NB4 (cell line): ENCODE results near the gene SLC25A36.

Experiments
- DNase-seq: peaks from one replicate; pipeline ENCODE4 v3.0.0; 2010; ENCODE audit warnings: low read depth
- H3K4me3 ChIP-seq: one replicate; pipeline ENCODE4 v1.5.1; 2011; ENCODE audit warnings: mild to moderate bottlenecking, low read depth, low read length, moderate library complexity
- MYC ChIP-seq: IDR thresholded peaks from 2 replicates; pipeline ENCODE4 v1.6.1; 2011; ENCODE audit warnings: low read depth, low read length
- POLR2A ChIP-seq: IDR thresholded peaks from 2 replicates; pipeline ENCODE4 v1.6.1; 2011; ENCODE audit warnings: mild to moderate bottlenecking; ENCODE audit not compliant: insufficient read length; ENCODE audit errors: extremely low read depth
- TF ChIP-seq, protein P1 (sequence below): IDR thresholded peaks from one replicate; pipeline ENCODE4 v1.5.1; 2012; ENCODE audit warnings: low read depth, low read length
- TF ChIP-seq, protein P2 (sequence below): IDR thresholded peaks from 2 replicates; pipeline ENCODE4 v1.6.1; 2011; ENCODE audit warnings: low read depth, low read length

SLC25A36 gene, protein sequence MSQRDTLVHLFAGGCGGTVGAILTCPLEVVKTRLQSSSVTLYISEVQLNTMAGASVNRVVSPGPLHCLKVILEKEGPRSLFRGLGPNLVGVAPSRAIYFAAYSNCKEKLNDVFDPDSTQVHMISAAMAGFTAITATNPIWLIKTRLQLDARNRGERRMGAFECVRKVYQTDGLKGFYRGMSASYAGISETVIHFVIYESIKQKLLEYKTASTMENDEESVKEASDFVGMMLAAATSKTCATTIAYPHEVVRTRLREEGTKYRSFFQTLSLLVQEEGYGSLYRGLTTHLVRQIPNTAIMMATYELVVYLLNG

GRCh38 chr3:140941434-140942220 is at the start of gene SLC25A36:
SLC25A36 (plus strand) TSS chr3:140941836; CDS start chr3:140942055, 219 bp downstream.
- peak; percentile 98 for DNase-seq
- TF ChIP-seq MYC: peak; percentile 75
- TF ChIP-seq, protein P1, sequence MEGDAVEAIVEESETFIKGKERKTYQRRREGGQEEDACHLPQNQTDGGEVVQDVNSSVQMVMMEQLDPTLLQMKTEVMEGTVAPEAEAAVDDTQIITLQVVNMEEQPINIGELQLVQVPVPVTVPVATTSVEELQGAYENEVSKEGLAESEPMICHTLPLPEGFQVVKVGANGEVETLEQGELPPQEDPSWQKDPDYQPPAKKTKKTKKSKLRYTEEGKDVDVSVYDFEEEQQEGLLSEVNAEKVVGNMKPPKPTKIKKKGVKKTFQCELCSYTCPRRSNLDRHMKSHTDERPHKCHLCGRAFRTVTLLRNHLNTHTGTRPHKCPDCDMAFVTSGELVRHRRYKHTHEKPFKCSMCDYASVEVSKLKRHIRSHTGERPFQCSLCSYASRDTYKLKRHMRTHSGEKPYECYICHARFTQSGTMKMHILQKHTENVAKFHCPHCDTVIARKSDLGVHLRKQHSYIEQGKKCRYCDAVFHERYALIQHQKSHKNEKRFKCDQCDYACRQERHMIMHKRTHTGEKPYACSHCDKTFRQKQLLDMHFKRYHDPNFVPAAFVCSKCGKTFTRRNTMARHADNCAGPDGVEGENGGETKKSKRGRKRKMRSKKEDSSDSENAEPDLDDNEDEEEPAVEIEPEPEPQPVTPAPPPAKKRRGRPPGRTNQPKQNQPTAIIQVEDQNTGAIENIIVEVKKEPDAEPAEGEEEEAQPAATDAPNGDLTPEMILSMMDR: no peak
- TF ChIP-seq, protein P2, sequence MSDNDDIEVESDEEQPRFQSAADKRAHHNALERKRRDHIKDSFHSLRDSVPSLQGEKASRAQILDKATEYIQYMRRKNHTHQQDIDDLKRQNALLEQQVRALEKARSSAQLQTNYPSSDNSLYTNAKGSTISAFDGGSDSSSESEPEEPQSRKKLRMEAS: peak; percentile 95
- TF ChIP-seq POLR2A: peak; percentile 88
- peak within 1 kb of the TSS; percentile 98 for H3K4me3 ChIP-seq

DNA sequence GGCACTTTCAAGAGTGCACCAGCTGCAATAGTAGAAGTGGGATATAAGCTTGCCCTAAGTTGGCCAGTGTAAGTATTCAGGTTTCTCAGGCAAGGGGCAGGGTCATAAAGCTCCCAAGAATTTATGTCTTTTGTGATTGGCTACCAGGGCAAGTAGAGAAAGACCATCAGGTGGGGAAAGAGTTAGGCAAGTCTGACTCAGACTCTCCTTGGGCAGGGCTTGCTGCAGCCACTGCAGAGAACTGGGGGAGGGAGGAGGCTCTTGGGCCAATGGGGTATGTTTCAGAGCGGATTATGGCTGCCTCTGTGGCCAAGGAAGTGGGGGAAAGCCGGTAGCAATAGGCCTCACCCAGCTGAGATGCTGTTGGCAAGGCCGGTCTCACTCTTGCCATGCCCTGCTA is 44.6 kb upstream of the SLC25A36 start:
- no peak overlapping the region for H3K4me3 ChIP-seq
- TF ChIP-seq, protein P1: no peak
- TF ChIP-seq POLR2A: no peak
- DNase-seq: peak; percentile 24

GRCh38 chr3:140898340-140899180 is 43.1 kb upstream of the SLC25A36 start:
- peak; percentile 62 for DNase-seq
- no peak for TF ChIP-seq MYC
- TF ChIP-seq, protein P1: peak; percentile 43

DNA sequence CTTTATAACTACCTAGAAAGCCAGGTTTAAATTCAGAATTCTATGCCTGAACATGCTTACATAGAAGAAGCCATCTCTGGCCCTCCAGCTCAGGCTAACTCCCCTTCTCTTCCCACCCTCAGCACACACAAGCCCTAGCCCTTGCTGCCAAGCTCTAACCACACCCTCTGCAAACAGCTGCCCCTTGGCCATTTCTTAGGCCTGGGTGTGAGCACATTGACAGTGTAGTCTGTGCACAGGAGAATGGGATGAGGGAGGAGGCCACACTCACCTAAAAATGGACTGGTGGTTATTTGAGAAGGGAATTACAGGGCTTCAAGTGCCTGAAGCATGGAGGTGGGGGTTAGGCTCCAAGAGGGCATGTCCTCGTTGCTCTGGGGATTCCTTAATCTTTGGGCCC is 42.3 kb upstream of the SLC25A36 start:
- no peak for DNase-seq
- TF ChIP-seq, protein P2: no peak
- TF ChIP-seq MYC (no peak), POLR2A (no peak)
- TF ChIP-seq, protein P1: no peak
- H3K4me3 ChIP-seq: no peak overlapping the region

More at GRCh38 chr3:140898340-140899180, 43.1 kb upstream of the SLC25A36 start:
- no peak overlapping the region for H3K4me3 ChIP-seq

GRCh38 chr3:140902791-140903190 is 38.8 kb upstream of the SLC25A36 start:
- H3K4me3 ChIP-seq: no peak overlapping the region
- no peak for DNase-seq
- TF ChIP-seq POLR2A: no peak
- TF ChIP-seq, protein P1: no peak
- TF ChIP-seq MYC: no peak
